B cell (primary cell): ENCODE data around the gene MOSPD2. TPM values are rescaled to one million over a fixed set of nuclear protein-coding genes. Genes with fewer than 3 reads are reported as not detected.

Source experiments
- ATAC-seq: fragments of 200-7000 bp; cut with Tn5 transposase; one replicate; pipeline ENCODE4 v1.10.0; 2021; ENCODE audit warnings: low read depth, mild to moderate bottlenecking, moderate number of reproducible peaks, moderate library complexity
- CTCF ChIA-PET: fragments of 350-600 bp; sonication (Branson Sonifier 250); formaldehyde crosslinking; loops from one replicate; lab custom pipeline; 2021; ENCODE audit warnings: antibody characterized with exemption, inconsistent platforms; lab: Charles Lee
- POLR2A ChIA-PET: fragments of 350-600 bp; sonication (Branson Sonifier 250); formaldehyde crosslinking; loops from one replicate; lab custom pipeline; 2021; ENCODE audit warnings: antibody characterized with exemption; lab: Charles Lee
- DNase-seq: peaks from one replicate; pipeline ENCODE4 v3.0.0; 2013
- H2AFZ ChIP-seq: 2 replicates; pipeline ENCODE4 v1.6.1; 2012; ENCODE audit warnings: mild to moderate bottlenecking, low read depth, low read length; ENCODE audit not compliant: insufficient read depth, poor library complexity, severe bottlenecking
- H3K27ac ChIP-seq, 2 donors: 1 replicate in 1 of 2; 2 replicates in 1 of 2; pipeline ENCODE4 v1.5.1; 2012 to 2013; ENCODE audit warnings: low read length in 2 of 2, mild to moderate bottlenecking in 2 of 2, moderate library complexity in 1 of 2
- H3K27me3 ChIP-seq, 4 experiments: fragments of 200-600 bp in 1 of 4; sonication (generic) in 1 of 4; replicated peaks in 1 of 4; 1 replicate in 2 of 4; 2 replicates in 2 of 4; pipeline versions ENCODE4 v1.6.1 to v1.7.0; 2013 to 2016; ENCODE audit warnings: low read length in 3 of 4, mild to moderate bottlenecking in 2 of 4, mixed read lengths in 1 of 4, moderate library complexity in 1 of 4; ENCODE audit not compliant: insufficient read depth in 4 of 4, control insufficient read depth in 3 of 4; ENCODE audit errors: control extremely low read depth in 1 of 4
- H3K36me3 ChIP-seq, 2 experiments: replicated peaks in 1 of 2; 1 replicate in 1 of 2; 2 replicates in 1 of 2; pipeline versions ENCODE4 v1.6.1 to v1.7.1; 2013; ENCODE audit warnings: low read length in 1 of 2; ENCODE audit not compliant: insufficient read depth in 2 of 2, control insufficient read depth in 1 of 2; ENCODE audit errors: control extremely low read depth in 1 of 2, extremely low read depth in 1 of 2
- H3K4me1 ChIP-seq, 2 donors: fragments of 200-600 bp in 1 of 2; sonication (generic) in 1 of 2; 1 replicate in 1 of 2; 2 replicates in 1 of 2; pipeline versions ENCODE4 v1.5.1 to v1.6.1; 2013 to 2017; ENCODE audit warnings: low read length in 2 of 2; ENCODE audit not compliant: control insufficient read depth in 2 of 2, insufficient read depth in 2 of 2
- H3K4me2 ChIP-seq: replicated peaks from 2 replicates; pipeline ENCODE3; 2012; ENCODE audit warnings: mild to moderate bottlenecking, low read depth, low read length; ENCODE audit not compliant: poor library complexity, severe bottlenecking
- H3K4me3 ChIP-seq, 5 experiments: fragments of 200-600 bp in 1 of 5; sonication (generic) in 1 of 5; 1 replicate in 3 of 5; 2 replicates in 2 of 5; pipeline versions ENCODE4 v1.5.1 to v1.7.0; 2011 to 2016; ENCODE audit warnings: low read length in 4 of 5, mild to moderate bottlenecking in 4 of 5, low read depth in 2 of 5, control low read depth in 1 of 5, moderate library complexity in 1 of 5; ENCODE audit not compliant: insufficient read depth in 1 of 5; ENCODE audit errors: control extremely low read depth in 1 of 5, extremely low read depth in 1 of 5
- H3K79me2 ChIP-seq: fragments of 200-600 bp; sonication (generic); one replicate; pipeline ENCODE4 v1.6.0; 2016; ENCODE audit warnings: low read length; ENCODE audit not compliant: control insufficient read depth, insufficient read depth
- H3K9ac ChIP-seq: fragments of 200-600 bp; sonication (generic); 2 replicates; pipeline ENCODE4 v1.6.1; 2017; ENCODE audit warnings: mild to moderate bottlenecking, low read length, moderate library complexity
- H3K9me3 ChIP-seq, 3 donors: one replicate each; pipeline versions ENCODE4 v1.6.1 to v1.7.1; 2013; ENCODE audit warnings: low read length in 2 of 3; ENCODE audit not compliant: control insufficient read depth in 2 of 3, insufficient read depth in 1 of 3; ENCODE audit errors: control extremely low read depth in 1 of 3
- H4K20me1 ChIP-seq: 2 replicates; pipeline ENCODE4 v1.6.0; 2012; ENCODE audit warnings: mild to moderate bottlenecking, low read length; ENCODE audit not compliant: insufficient read depth, control insufficient read depth, poor library complexity, severe bottlenecking
- H3K27ac Mint-ChIP-seq: one replicate; pipeline ENCODE4 v1.8.0; 2021; ENCODE audit warnings: mixed read lengths
- H3K27me3 Mint-ChIP-seq: one replicate; pipeline ENCODE4 v1.8.0; 2021; ENCODE audit warnings: mixed read lengths
- H3K4me1 Mint-ChIP-seq: one replicate; pipeline ENCODE4 v1.8.0; 2021; ENCODE audit warnings: mixed read lengths
- H3K4me3 Mint-ChIP-seq: one replicate; pipeline ENCODE4 v1.8.0; 2021; ENCODE audit warnings: mixed read lengths
- H3K9me3 Mint-ChIP-seq: one replicate; pipeline ENCODE4 v1.8.0; 2022; ENCODE audit warnings: mixed read lengths; ENCODE audit not compliant: insufficient read depth
- EZH2 ChIP-seq: IDR thresholded peaks from 2 replicates; pipeline ENCODE4 v1.6.1; 2012; ENCODE audit warnings: borderline replicate concordance, low read depth, mild to moderate bottlenecking, moderate library complexity, low read length; ENCODE audit not compliant: insufficient read depth, poor library complexity, severe bottlenecking
- WGBS: methylation state at CpG from one replicate; pipeline ENCODE4 v1.1.5; 2013; ENCODE audit warnings: missing lambda C conversion rate; ENCODE audit not compliant: insufficient coverage; 5-methylcytosine and 5-hydroxymethylcytosine counted together
- intact Hi-C: fragments of 100-400 bp; cut with micrococcal nuclease; formaldehyde crosslinking; loops from one replicate; pipeline ENCODE4 v1.10.0; 2022
- polyA plus RNA-seq: library from polyadenylated mRNA; depleted of rRNA; stranded (reverse); fragments of >200 nt; gene quantifications from 2 replicates; pipeline ENCODE4 v1.2.3, GENCODE V29; 2012
- total RNA-seq, 2 donors: library from RNA; stranded (reverse); fragments of 120-200 nt in 1 of 2; gene quantifications; 1 replicate in 1 of 2; 2 replicates in 1 of 2; pipeline versions ENCODE4 v1.2.3 to v1.2.4, GENCODE V29; 2013 to 2022
- TF ChIP-seq, protein P1 (sequence below): fragments of 200-600 bp; IDR thresholded peaks from one replicate; pipeline ENCODE4 v1.8.0; 2022; ENCODE audit warnings: antibody characterized with exemption, mild to moderate bottlenecking

Gene MOSPD2
- total and polyA plus RNA-seq, 2 donors (not counting 1 experiment from before 2014, with no cell fraction given) = 5.2 to 23.1 TPM

DNA sequence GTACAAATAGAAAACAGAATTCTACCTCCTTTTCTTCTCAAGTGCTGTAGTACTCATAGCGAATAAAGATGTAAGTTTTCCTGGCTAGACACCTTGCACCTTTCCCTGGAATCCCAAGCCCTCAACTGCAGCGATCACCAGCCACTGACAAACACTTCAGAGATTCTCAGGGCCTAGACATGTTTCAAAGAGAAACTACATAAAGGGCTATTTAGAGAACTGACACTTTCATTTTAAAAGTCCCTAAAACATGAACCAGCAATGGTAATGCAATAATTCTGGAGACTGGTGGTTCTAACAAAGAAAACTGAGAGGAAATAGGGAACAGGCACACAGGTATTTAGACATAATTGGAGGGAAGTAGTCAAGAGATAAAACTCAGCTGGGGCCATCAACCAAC, 36.1 kb upstream of the MOSPD2 start:
- POLR2A ChIA-PET = no interaction called here

DNA sequence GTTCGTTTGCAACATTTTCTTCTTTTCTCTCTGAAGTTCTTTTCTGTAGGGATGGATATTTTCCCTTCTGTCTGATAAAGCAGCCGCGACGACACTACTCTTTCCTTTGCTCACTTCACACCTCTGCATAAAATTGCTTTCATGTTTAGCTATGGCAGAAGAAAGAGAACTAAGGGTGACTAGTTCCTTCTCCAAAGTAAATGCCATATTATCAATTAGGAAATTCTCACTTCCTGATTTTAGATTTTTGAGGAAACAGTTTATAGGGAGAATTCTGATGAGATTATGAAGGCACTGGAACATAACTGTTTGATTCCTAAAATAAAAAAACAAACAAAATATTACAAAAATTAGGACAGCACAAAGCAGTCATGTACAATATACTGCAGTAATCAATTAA, 29.6 kb upstream of the MOSPD2 start:
- Mint-ChIP-seq H3K4me3 (no peak overlapping the region), H3K9me3 (no peaks in the 10 kb centered on the region), H3K27ac (no peak overlapping the region), H3K4me1 (no peaks in the 10 kb centered on the region), H3K27me3 (no peaks in the 10 kb centered on the region)
- no peak overlapping the region for H3K9ac ChIP-seq
- no peaks in the 10 kb centered on the region for H3K79me2 ChIP-seq
- no peaks in the 10 kb centered on the region for H3K4me1 ChIP-seq
- ChIA-PET CTCF (no interaction called here), POLR2A (no interaction called here)
- no peak overlapping the region for H3K4me3 ChIP-seq
- H3K9me3 ChIP-seq = no peaks in the 10 kb centered on the region
- WGBS = no CpG with 5 or more reads among the region's 4 CpGs
- H2AFZ ChIP-seq = no peak overlapping the region
- H3K36me3 ChIP-seq = no peaks in the 10 kb centered on the region
- TF ChIP-seq, protein P1, sequence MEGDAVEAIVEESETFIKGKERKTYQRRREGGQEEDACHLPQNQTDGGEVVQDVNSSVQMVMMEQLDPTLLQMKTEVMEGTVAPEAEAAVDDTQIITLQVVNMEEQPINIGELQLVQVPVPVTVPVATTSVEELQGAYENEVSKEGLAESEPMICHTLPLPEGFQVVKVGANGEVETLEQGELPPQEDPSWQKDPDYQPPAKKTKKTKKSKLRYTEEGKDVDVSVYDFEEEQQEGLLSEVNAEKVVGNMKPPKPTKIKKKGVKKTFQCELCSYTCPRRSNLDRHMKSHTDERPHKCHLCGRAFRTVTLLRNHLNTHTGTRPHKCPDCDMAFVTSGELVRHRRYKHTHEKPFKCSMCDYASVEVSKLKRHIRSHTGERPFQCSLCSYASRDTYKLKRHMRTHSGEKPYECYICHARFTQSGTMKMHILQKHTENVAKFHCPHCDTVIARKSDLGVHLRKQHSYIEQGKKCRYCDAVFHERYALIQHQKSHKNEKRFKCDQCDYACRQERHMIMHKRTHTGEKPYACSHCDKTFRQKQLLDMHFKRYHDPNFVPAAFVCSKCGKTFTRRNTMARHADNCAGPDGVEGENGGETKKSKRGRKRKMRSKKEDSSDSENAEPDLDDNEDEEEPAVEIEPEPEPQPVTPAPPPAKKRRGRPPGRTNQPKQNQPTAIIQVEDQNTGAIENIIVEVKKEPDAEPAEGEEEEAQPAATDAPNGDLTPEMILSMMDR = no peak
- TF ChIP-seq EZH2 = no peak
- H3K4me2 ChIP-seq = no peak overlapping the region
- ATAC-seq (no peak), DNase-seq (no peak)
- no peaks in the 10 kb centered on the region for H3K27me3 ChIP-seq
- intact Hi-C loops = no loop called here
- H4K20me1 ChIP-seq = no peaks in the 10 kb centered on the region
- no peak overlapping the region for H3K27ac ChIP-seq

More for the DNA sequence above, 36.1 kb upstream of the MOSPD2 start:
- no peaks in the 10 kb centered on the region for H3K27me3 Mint-ChIP-seq
- Histone ChIP-seq H3K9ac (no peak overlapping the region), H3K79me2 (no peaks in the 10 kb centered on the region), H2AFZ (no peak overlapping the region), H3K4me3 (no peak overlapping the region), H3K27ac (no peak overlapping the region), H4K20me1 (no peaks in the 10 kb centered on the region), H3K36me3 (no peaks in the 10 kb centered on the region), H3K4me1 (no peaks in the 10 kb centered on the region), H3K27me3 (no peaks in the 10 kb centered on the region), H3K4me2 (no peak overlapping the region), H3K9me3 (no peaks in the 10 kb centered on the region)
- no peak overlapping the region for H3K4me3 Mint-ChIP-seq
- no peak overlapping the region for H3K27ac Mint-ChIP-seq
- DNase-seq = no peak
- H3K4me1 Mint-ChIP-seq = no peaks in the 10 kb centered on the region
- ATAC-seq = no peak
- H3K9me3 Mint-ChIP-seq = no peaks in the 10 kb centered on the region
- intact Hi-C loops = no loop called here
- no peak for TF ChIP-seq EZH2
- TF ChIP-seq, protein P1 = no peak
- no CpG with 5 or more reads among the region's 2 CpGs for WGBS
- CTCF ChIA-PET = no interaction called here
